GM18499 (cell line): ENCODE results near the gene MYO3B.

Experiments used
- ATAC-seq: cut with Tn5 transposase; IDR thresholded peaks from one replicate; pipeline ENCODE4 v1.9.1; 2021; ENCODE audit warnings: moderate number of reproducible peaks; ENCODE audit not compliant: insufficient read depth, unreplicated experiment

MYO3B gene

DNA sequence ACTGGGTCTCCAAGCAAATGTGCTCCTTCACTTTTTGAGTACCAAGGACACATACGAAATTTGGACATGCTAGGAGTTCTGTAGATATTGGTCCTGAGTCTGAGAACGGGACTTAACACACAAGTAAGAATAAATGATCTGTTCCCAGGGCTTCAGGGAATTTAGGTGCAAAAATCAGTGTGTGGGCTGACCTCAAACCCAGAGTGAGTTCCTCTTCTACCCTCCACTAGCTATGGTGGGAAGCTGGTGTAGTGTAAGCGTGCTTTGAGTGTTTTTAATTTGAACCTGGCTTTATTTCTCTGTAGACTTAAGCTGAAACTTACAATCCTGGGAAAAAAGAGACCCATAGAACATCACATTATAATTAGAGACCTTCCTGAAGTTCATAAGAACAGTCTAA lies 50.5 kb downstream of the MYO3B start:
- ATAC-seq: no peak

GRCh38 chr2:170229125-170229524 lies 51.2 kb downstream of the MYO3B start:
- no peak for ATAC-seq

DNA sequence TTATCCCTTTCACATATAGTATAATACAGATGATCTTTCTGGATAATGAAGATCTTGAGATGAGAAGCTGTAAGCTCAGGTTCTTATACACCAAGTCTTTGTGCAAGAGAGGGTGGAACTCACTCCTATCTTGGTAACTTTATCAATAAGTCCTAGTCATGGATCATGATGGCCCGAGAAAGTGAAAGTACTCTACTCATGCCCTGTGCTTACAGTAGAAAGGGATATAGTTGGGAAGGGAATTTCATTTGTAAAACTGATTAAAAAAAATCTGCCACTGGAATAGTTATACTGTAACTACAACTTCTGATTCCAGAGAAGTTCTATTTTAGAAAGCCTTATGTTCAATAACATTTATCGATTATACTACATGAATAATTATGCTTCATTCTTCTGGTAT lies 51.8 kb downstream of the MYO3B start:
- ATAC-seq: no peak

DNA sequence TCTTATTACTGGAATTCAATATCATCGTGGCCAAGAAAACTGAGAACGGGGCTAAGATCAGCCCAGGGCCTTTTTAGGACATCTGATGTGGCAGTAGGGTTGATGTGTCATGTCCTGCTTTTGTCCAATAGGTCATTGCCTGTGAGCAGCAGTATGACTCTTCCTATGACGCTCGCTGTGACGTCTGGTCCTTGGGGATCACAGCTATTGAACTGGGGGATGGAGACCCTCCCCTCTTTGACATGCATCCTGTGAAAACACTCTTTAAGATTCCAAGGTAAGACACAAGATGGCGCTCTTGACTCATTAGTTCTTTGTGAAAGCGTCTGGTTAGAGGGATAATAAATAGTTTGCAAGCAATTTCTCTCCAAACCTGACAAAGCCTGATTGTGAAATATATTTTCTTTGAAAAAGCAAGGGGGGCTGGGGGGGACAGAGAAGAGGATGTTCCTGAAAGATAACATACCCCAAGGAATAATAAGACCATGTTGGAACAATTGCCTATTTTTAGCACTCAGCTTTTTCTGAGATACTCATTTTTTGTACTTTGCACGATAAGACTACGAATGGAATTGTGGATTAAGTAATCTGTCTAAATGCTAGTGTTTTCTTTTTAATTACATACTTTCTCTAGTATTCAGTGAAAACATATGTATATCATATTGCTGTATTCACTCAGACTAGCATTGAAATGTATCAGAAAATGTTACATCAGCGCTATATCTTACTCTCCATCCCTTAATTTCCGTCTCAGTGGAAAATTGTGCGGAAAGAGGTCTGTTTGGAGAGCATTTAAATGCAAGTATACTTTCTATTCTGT lies 58.1 kb downstream of the MYO3B start:
- no peak for ATAC-seq

DNA sequence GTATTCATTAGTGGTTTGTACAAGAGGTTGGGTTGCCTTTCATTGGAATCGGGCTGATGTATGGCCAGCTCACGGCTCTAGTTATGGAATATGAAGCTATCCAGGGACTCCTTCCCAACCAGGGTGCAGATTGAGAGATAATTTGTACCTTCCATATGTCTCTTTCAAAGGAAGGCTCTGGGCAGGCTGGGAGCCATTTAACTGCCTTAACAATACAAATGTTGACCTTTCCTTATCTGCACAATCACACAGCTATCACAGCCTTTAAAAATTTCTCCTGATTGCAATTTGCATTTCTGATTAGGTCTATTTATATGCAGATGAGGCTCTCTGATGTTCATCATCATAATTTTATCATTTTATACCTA lies 58.7 kb downstream of the MYO3B start:
- ATAC-seq: no peak

DNA sequence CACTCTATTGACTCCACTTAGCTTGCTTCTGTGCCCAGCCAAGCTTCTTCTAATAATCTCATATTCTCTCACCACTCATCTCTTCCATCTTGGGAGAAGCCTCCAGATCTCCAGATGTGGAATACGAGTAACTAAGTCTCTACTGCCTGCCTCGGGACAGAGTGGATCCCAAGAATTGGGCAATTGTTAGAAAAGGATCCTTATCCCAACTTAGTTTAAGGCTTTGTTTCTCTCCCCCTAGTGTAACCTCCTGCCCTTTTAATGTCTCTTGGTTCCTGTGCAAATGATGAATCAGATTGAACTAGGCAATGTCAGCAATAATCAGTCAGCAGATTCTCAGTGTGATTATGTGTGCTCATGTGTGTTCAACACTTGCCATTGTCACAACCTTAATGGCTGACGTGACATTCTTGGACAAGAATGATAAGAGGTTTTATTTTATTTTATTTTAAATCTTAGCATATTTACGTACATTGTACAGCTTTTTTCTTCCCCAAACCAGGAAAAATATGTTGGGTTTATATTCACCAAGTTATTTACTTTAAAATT lies 59.7 kb downstream of the MYO3B start:
- no peak for ATAC-seq

DNA sequence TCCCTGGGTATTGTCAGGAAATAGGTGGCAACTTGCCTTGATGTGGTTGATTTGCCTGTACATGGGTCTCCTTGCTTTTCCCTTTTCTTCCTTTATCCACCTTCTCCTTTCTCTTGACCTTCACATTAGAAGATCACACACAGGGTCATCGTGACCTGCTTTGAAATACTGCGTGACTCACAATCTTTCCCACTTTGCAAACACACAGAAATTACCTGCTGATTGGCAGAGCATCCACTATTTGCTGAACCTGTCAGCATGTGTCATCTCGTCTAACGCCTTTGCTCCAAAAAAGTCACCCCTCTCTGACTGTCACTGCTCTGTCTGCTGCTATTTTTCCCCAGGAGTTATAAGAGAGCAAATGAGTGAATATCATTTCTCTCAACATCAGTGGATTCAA lies 60.8 kb downstream of the MYO3B start:
- no peak for ATAC-seq

DNA sequence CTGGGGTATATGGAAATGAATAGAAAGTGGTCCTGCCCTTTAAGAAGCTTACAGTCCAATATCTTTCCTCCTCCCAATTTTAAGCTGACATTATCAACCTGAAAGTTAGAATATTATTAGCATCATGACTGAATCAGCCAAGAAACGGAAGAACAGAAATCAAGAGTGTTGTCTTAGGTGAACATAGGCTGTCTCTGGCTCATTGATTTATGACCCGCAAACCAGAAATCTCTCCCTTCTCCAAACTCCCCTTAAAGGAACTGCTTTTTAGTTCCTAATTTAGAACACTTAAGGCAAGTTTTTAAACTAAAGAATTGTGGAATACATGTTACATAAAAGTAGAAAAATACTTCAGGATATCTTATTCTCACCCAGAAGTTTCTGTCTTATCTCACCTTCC lies 62.7 kb downstream of the MYO3B start:
- no peak for ATAC-seq

- ATAC-seq: no peak
These were observed 63.8 kb downstream of the MYO3B start for GRCh38 chr2:170241756-170242155.

DNA sequence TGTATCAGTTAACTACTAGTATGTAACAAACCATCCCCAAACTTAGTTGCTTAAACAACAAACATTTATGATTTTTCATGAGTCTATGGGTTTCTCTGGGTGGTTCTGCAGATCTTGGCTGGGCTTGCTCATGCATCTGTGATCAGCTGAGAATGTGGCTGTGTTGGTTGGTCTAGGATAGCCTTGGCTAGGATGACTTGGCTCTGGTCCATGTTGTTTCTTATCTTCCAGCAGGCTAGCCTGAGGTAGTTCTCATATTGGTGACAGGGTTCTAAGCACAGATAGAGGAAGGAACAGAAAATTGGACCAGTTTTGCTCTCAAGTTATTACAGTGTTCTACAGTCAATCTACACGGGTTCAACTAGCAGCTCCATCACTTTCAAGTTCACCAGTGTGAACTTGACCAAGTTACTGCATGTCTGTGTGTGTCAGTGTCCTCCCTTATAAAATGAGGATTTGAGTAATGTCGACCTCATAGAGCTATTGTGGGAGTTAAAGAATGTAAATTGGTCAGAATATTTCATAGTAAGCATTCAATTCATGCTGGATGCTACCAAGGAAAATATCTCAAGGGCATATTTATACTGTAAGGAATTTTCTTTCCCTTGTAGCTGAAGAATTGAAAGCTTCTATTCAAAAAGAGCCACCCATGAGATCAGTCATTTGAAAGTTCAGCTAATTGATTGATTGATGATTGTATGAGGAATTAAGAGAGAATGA lies 65.3 kb downstream of the MYO3B start:
- ATAC-seq: no peak

DNA sequence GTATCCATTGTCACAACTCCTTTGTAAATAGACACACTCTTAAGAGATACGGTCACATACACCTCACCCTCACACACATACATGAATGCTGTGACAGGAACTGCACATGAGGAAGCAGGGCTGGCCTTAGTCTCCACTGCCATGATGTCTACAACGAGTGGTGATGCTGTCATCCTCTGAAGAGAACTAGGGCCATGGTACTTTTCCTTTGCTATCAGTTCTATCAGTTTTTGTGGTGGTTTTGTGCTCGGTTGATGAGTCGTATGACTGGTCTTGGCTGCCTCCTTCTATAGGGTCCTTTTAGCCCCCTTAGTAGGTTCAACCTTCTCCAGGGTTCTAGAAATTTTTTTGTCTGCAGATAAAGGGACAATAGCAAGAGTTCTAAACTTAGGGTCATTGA lies 66.0 kb downstream of the MYO3B start:
- ATAC-seq: no peak

DNA sequence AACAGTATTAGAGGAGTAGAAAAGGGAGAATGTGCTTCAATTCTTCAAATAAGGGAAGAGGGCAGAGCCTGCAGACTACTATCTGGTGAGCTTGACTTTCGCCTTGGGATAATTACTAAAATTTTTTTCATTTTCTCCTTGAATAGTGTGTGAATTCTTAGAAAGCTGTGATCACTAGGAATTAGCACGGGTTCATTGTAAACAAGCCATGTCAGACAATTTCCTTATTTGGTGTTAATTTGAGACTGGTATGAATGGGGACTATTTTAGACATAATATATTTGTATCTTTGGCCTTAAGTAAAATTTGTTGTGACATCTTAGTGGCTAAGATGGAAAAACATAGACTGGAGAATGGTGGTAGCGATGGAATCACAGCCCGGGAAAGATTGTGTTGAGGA lies 66.6 kb downstream of the MYO3B start:
- no peak for ATAC-seq

DNA sequence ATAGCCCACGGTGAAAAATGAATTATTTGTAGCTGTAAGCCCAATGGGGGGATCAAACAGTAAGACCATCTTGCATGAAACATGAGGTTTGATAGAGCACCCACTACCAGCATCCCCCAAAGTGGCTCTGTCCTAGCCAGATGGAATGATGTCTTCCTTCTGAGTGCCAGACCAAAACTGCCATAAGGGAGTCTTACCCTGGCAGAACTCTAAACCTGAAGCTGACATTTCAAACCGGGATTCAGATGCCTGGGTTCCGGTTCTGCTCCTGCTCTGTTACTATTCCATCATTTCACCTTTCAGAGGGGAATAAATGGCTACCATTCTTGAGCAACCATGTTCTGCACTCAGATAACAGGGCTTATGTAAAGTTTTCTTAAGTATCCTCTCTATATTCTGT lies 67.4 kb downstream of the MYO3B start:
- ATAC-seq: no peak

GRCh38 chr2:170247333-170247732 lies 69.4 kb downstream of the MYO3B start:
- ATAC-seq: no peak

DNA sequence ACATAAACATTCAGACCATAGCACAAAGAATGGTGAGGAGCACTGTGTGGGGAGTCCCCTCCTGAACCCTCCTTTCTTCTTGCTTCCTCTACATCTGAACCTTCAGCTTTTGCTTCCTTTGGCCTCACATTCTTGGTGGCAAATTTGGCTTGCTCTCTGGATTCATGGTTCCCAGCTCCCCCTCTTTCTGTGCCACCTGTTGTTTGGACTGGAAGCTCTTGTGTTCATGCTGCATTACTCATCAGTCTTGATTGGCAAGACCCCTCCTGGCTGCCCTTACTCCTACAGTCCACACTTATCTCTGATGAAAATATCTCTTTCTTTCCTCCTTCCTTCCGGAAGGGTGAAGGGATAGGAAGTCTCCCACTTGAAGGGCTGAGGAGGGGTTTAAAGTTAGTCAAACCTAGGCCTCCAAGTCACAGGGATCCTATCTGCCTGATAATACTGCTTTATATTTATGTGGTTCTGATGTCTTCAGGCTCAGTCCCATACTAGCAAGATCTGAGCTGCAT lies 70.0 kb downstream of the MYO3B start:
- no peak for ATAC-seq

GRCh38 chr2:170248574-170249393 lies 70.8 kb downstream of the MYO3B start:
- ATAC-seq: no peak

GRCh38 chr2:170249761-170250160 lies 71.8 kb downstream of the MYO3B start:
- ATAC-seq: no peak

- ATAC-seq: no peak
These were observed 72.6 kb downstream of the MYO3B start for GRCh38 chr2:170250584-170250983.

GRCh38 chr2:170252414-170252813 lies 74.5 kb downstream of the MYO3B start:
- no peak for ATAC-seq

DNA sequence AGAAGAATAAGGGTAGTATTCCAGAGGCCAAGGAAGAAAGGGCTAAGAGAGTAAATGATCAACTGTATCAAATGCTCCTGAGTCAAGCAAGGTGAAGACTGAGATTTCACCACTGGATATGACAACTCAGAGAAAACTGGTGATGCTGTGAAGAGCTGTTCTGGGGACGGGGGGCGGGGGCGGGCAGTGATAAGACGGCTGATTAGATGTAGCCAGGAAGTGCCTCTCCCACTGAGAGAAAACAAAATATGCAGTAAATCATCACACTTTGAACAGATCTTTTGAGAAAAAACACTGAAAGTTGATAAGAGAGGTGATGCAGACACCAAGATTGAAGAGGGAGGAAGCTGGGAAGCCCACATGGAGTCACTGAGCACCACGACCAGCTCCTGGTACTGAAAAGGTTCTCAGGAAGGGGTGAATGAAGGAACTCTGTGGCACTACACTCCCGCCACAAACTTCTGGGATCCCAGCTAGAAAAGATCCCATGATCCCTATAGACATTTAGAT lies 75.8 kb downstream of the MYO3B start:
- ATAC-seq: no peak
